DND-41 (cell line): ENCODE measurements around the gene FAT1.

Experiments
- ATAC-seq: fragments of 200-7000 bp; cut with Tn5 transposase; 3 replicates; pipeline ENCODE4 v1.9.1; 2021; ENCODE audit warnings: low read depth; ENCODE audit not compliant: insufficient read depth
- DNase-seq: peaks from one replicate; pipeline ENCODE4 v3.0.0-alpha.2; 2020
- H2AFZ ChIP-seq: 2 replicates; pipeline ENCODE4 v1.6.0; 2012; ENCODE audit warnings: low read depth, low read length
- H3K27ac ChIP-seq: 2 replicates; pipeline ENCODE4 v1.5.1; 2012; ENCODE audit warnings: low read length, inconsistent platforms
- H3K27me3 ChIP-seq: fragments of 200-600 bp; sonication (generic); 2 replicates; pipeline ENCODE4 v1.6.0; 2012; ENCODE audit warnings: low read length, mild to moderate bottlenecking, inconsistent platforms; ENCODE audit not compliant: insufficient read depth, poor library complexity
- H3K36me3 ChIP-seq: 2 replicates; pipeline ENCODE4 v1.5.1; 2012; ENCODE audit warnings: low read length, inconsistent platforms; ENCODE audit not compliant: insufficient read depth
- H3K4me1 ChIP-seq: 2 replicates; pipeline ENCODE4 v1.5.1; 2012; ENCODE audit warnings: mild to moderate bottlenecking, low read length; ENCODE audit not compliant: insufficient read depth
- H3K4me2 ChIP-seq: 2 replicates; pipeline ENCODE4 v1.6.0; 2012; ENCODE audit warnings: mild to moderate bottlenecking, moderate library complexity, low read length, inconsistent platforms; ENCODE audit not compliant: insufficient read depth
- H3K4me3 ChIP-seq, 2 experiments: fragments of 200-600 bp in 1 of 2; shearing (Covaris generic) in 1 of 2; 2 replicates each; pipeline ENCODE4 v1.5.1; 2012 to 2016; ENCODE audit warnings: inconsistent platforms in 2 of 2, low read length in 2 of 2, mild to moderate bottlenecking in 2 of 2, low read depth in 1 of 2, moderate library complexity in 1 of 2
- H3K79me2 ChIP-seq: 2 replicates; pipeline ENCODE4 v1.6.0; 2012; ENCODE audit warnings: low read length, inconsistent platforms; ENCODE audit not compliant: insufficient read depth
- H3K9ac ChIP-seq: 2 replicates; pipeline ENCODE4 v1.6.0; 2012; ENCODE audit warnings: low read depth, mild to moderate bottlenecking, inconsistent platforms, low read length, moderate library complexity
- H3K9me3 ChIP-seq: 2 replicates; pipeline ENCODE4 v1.5.1; 2012; ENCODE audit warnings: low read length, moderate library complexity, mild to moderate bottlenecking, inconsistent platforms; ENCODE audit not compliant: insufficient read depth, severe bottlenecking
- H4K20me1 ChIP-seq: 2 replicates; pipeline ENCODE4 v1.6.0; 2012; ENCODE audit warnings: low read length; ENCODE audit not compliant: insufficient read depth
- EZH2 ChIP-seq: IDR thresholded peaks from 3 replicates; pipeline ENCODE4 v1.6.1; 2012; ENCODE audit warnings: borderline replicate concordance, low read depth, mild to moderate bottlenecking, moderate library complexity, low read length, inconsistent platforms; ENCODE audit not compliant: severe bottlenecking
- TF ChIP-seq, protein P1 (sequence below): IDR thresholded peaks from 2 replicates; pipeline ENCODE4 v1.5.1; 2012; ENCODE audit warnings: borderline replicate concordance, low read length, moderate library complexity, mild to moderate bottlenecking; ENCODE audit not compliant: poor library complexity, severe bottlenecking; ENCODE audit errors: extremely low read depth

The FAT1 gene

DNA sequence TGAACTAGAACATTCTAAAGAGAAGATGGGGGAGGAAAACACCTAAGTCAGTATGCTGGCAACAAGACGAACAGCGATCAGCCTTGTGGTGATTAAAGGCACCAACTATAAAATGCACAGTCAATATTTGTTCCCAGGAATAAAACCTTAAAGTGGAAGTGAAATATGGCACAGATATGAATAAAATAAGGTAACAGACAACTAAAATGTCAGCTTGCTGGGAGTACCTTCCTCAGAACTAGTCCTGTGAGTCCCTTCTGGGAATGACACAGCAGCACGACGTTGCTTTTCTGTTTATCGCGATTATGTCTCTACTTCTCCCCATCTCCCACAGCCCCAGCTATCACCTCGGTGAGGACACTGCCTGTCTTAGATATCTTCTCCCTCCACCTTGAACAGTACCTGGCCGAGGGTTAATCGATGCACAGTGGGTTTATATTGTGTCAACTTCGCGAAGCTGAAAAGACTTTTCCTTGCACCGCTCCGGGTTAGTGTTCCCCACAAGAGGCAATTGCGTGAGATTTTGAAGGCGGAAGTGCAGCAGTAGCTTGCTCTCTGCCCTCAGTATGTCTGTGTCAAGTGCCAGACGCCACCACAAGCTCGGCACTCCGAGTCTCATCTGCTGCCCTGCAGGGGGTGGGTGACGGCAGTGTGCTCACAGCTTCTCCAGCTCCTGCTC lies 185.7 kb downstream of the FAT1 start:
- Histone ChIP-seq H3K4me1 (no peaks in the 10 kb centered on the region), H3K9me3 (peaks cover 24% of the 10 kb centered on the region), H3K4me2 (no peak overlapping the region), H4K20me1 (no peaks in the 10 kb centered on the region), H3K36me3 (no peaks in the 10 kb centered on the region), H3K27ac (no peak overlapping the region), H2AFZ (no peak overlapping the region), H3K9ac (no peak overlapping the region), H3K4me3 (no peak overlapping the region), H3K79me2 (no peaks in the 10 kb centered on the region), H3K27me3 (no peaks in the 10 kb centered on the region)
- TF ChIP-seq, protein P1, sequence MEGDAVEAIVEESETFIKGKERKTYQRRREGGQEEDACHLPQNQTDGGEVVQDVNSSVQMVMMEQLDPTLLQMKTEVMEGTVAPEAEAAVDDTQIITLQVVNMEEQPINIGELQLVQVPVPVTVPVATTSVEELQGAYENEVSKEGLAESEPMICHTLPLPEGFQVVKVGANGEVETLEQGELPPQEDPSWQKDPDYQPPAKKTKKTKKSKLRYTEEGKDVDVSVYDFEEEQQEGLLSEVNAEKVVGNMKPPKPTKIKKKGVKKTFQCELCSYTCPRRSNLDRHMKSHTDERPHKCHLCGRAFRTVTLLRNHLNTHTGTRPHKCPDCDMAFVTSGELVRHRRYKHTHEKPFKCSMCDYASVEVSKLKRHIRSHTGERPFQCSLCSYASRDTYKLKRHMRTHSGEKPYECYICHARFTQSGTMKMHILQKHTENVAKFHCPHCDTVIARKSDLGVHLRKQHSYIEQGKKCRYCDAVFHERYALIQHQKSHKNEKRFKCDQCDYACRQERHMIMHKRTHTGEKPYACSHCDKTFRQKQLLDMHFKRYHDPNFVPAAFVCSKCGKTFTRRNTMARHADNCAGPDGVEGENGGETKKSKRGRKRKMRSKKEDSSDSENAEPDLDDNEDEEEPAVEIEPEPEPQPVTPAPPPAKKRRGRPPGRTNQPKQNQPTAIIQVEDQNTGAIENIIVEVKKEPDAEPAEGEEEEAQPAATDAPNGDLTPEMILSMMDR, result no peak
- no peak for TF ChIP-seq EZH2
- ATAC-seq (no peak), DNase-seq (no peak)
